GM21360 (cell line): ENCODE data around the gene P3R3URF.

Source experiments
- ATAC-seq: cut with Tn5 transposase; IDR thresholded peaks from one replicate; pipeline ENCODE4 v1.9.1; 2021; ENCODE audit warnings: mild to moderate bottlenecking, moderate library complexity; ENCODE audit not compliant: unreplicated experiment

The P3R3URF gene

DNA sequence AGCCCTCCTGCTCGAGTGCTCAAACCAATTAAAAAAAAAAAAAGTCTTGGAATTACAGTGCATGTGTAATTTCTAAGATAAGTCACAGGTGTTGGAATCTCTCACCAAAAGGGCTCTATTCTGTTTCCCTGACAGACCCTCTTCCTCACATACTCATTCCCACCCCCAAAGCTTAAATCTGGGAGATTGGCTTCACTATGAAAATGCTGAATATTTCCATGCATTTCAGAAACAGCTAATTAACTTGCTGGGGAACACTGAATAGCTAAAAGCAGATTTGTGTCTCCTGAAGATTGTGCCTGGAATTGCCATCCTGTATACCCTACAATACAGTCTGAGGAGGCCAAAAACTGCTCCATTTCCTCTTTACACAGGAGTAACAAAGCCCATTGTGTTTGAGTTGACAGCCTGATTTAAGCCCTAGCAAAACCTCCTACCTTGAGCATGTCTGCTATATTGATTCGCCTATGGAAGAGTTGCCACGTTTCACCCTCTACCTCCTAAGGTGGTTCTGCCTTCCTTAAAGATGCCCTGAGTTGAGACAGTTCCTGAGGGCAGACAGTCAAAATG, 42.4 kb downstream of the P3R3URF start:
- ATAC-seq: no peak

DNA sequence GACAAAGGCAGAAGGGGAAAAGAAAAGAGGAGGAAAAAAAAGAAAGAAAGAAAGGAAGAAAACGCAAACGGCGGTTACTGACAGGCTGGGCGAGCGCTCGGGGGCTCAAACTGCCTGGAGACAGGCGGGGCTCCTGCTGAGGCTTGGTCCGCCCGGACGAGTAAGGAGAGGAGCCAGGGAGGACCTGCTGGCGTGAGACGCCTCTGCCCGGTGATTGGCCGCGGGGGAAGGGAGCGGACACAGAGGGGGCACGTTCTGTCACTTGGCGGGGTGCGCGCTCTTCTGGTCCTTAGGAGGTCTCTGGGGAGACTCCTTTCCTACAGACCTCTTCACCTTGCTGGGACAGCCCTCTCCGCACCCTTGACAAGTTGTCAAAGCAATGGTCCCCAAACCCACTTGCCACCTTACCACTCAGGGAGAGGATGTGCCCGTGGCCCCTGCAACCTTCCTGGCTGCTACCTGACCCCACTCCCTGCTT, 43.1 kb downstream of the P3R3URF start:
- peak; percentile 48 for ATAC-seq

DNA sequence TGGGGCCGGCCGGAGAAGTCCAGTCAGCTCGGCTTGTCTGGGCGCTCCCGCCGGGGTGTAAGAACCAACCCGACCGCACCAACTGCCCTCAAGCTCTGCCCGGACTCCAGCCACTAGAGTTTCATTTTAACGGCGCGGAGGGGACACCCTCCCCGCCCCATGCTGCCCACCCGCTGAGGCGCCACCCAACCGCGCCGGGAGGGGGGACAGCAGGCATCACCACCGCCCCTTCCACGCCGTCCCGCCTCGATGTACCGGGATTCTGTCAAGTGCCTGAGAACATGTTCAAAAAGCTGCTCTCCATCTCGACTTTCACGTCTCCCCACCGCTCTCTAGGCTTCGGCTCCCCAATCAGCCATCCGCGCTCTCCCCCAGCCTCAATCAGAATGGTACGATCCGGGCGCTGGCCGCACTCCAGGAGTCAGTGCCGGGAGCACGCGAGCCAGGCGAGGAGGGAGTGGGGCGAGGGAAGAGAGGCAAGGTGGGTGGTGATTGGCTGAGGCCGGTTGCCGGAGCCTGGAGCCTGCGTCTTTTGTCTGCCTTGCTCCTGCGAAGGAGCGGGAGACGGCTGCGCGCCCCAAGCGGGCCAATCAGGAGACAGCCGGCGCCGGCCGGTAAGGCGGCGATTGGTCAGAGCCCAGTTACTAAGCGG, 43.6 kb downstream of the P3R3URF start, which contains the start of gene PIK3R3:
Gene PIK3R3, minus strand, starts transcription at position 101 of the 652 bp plus-strand sequence. CDS start 677 bp downstream, outside the sequence.
- ATAC-seq: peak; percentile 85

DNA sequence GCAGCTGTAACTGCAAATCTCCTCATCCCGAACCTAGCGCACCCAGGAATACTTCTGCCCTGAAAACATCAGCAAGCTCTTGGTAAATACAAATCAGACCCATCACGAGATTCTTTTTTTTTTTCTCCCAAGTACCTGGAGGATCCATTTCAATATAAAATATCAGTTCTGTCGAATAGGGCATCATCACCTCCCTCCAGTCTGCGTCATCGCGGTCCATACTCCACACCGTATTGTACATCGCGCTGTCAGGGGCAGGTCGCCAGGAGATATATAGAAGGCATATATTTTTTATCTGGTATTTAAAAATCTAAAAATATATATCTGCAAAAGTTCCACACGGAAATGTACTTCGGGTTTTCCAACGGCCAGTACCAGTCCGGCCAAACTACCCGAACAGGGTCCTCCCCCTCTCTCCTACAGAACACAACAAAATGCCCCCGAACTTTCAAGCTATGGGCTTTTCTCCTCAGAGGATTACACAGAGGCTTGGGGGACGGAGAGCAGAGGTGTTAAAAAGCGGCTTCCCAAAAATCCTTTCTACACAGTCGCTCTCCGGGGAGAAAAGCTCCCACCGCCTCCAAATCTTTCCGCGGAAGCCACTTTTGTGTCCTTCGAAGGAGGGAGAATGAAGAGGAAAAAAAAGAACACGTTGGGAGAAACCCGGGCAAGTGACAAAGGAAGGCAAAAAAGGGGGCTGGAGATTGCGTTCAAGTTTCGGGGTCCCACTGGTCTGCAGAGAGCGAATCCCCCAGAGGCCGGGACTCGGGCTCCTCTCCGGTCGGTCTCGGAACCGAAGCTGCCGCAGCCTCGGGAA, 44.4 kb downstream of the P3R3URF start:
- no peak for ATAC-seq

DNA sequence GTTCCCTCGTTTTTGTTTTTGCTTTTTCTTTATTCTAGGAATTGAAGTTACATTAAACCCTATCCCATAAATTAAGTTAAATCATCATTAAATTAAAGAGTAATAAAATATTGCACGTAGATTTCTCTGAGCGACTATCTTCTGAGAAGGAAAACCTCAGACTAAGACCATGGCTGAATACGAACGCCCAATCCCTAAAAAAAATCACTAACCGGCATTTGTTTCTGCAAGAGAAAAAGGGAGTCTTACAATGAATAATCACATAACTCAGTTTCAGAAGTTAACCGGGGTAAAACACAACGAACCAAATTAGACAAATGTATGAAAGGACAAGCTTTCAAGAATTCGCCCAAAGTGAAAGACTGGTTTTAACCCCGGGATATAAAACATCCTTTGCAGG, 45.2 kb downstream of the P3R3URF start:
- no peak for ATAC-seq

DNA sequence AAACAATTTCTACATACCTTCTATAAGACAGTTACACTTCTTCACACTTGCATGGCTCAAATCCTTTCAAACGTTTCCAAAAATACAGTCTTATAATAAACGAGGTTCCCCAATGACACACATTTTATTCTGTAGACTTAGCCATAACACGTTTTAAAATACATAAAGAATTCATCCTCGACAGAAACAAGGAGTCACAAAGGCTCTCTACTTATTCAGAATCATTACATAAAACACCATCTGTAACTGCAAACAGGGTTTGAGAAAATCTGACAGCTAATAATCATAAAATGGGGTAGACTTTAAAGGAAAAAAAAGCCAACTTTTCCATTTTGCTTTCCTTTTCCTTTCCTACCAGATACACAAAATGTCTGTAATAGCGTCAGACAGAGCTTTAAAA, 45.7 kb downstream of the P3R3URF start:
- ATAC-seq: no peak

DNA sequence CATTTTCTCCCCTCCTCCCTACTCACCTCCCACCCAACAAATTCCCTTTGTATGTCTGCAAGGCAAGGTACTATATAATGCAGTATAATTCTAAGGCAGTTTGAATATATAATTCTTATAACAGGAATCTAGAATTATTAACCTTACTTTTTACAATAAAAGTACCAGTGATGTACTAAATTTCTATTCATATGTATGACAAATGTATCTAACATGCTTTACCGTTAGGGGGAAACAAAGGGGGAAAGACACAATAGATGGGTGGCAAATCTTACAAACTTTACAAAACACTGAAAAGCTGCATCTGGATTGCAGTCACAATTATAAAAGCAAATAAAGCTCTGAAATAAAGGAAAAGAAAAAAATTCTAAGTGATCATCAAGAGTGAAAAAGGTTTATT, 46.2 kb downstream of the P3R3URF start:
- ATAC-seq: no peak

DNA sequence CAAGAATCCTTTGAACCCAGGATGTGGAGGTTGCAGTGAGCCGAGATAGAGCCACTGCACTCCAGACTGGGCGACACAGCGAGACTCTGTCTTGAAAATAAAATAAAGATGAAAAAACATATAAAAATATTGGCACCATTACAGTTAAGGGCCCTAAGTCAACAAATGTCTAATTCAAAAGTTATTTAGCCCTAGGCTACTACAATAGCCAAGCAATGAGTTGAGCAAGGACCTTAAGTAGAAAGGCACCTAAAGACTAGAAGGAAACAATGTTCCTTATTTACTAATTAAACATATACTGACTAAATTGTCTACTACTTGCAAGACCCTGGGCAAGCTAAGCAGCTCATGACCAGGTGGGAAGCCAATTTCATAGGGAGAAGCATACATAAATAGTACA, 47.9 kb downstream of the P3R3URF start:
- ATAC-seq: no peak
